Activated naive CD8-positive, alpha-beta T cell treated with anti-CD3 and anti-CD28 coated beads for 36 hours (primary cell): ENCODE data around the gene CACNA1B. TPM values are rescaled to one million over a fixed set of nuclear protein-coding genes. Genes with fewer than 3 reads are reported as not detected.

Experiments
- DNase-seq: peaks from one replicate; pipeline ENCODE4 v3.0.0; 2021
- H3K27ac Mint-ChIP-seq: one replicate; pipeline ENCODE4 v1.8.0; 2022; ENCODE audit warnings: mild to moderate bottlenecking, moderate library complexity, mixed read lengths
- H3K27me3 Mint-ChIP-seq: one replicate; pipeline ENCODE4 v1.8.0; 2022; ENCODE audit warnings: mild to moderate bottlenecking, mixed read lengths
- H3K36me3 Mint-ChIP-seq: one replicate; pipeline ENCODE4 v1.8.0; 2021; ENCODE audit warnings: mild to moderate bottlenecking, mixed read lengths
- H3K4me1 Mint-ChIP-seq: one replicate; pipeline ENCODE4 v1.8.0; 2021; ENCODE audit warnings: mixed read lengths
- H3K4me3 Mint-ChIP-seq: one replicate; pipeline ENCODE4 v1.8.0; 2022; ENCODE audit warnings: mild to moderate bottlenecking, moderate library complexity, mixed read lengths
- H3K9me3 Mint-ChIP-seq: one replicate; pipeline ENCODE4 v1.8.0; 2022; ENCODE audit warnings: mixed read lengths
- total RNA-seq, 2 experiments: library from RNA; stranded (reverse); gene quantifications; one replicate each; pipeline ENCODE4 v1.2.3, GENCODE V29; 2021

Gene CACNA1B
- total RNA-seq, 2 experiments from 2014 or later: not detected

DNA sequence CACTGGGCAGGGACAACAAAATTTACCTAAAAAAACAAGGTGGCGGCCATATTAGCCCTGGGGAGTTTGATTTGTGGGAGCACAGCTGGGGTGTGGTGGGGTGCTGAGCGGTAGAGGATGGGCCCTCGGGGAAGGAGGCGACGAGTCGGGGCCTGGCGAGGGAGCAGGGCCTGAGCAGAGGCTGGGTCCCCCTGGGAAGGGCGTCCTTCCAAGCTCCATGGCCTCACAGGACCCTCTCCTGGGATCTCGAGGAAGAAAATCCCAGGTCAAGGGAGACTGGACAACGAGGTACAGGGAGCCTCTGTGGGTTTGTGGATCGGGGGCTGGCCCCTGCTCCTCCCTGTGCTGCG is 165.5 kb downstream of the CACNA1B start:
- Mint-ChIP-seq H3K4me1 (no peaks in the 10 kb centered on the region), H3K4me3 (no peak overlapping the region), H3K36me3 (no peaks in the 10 kb centered on the region), H3K27ac (no peak overlapping the region), H3K9me3 (no peaks in the 10 kb centered on the region), H3K27me3 (peaks cover 16% of the 10 kb centered on the region)
- DNase-seq: no peak

- Mint-ChIP-seq H3K4me1 (no peaks in the 10 kb centered on the region), H3K9me3 (no peaks in the 10 kb centered on the region)
Observed at GRCh38 chr9:138043411-138044345, 166.1 kb downstream of the CACNA1B start.

GRCh38 chr9:138044485-138045383 is 167.2 kb downstream of the CACNA1B start:
- Mint-ChIP-seq H3K4me1 (no peaks in the 10 kb centered on the region), H3K27me3 (peaks cover 8% of the 10 kb centered on the region), H3K9me3 (no peaks in the 10 kb centered on the region), H3K36me3 (no peaks in the 10 kb centered on the region), H3K4me3 (no peak overlapping the region), H3K27ac (no peak overlapping the region)
- DNase-seq: no peak

More at GRCh38 chr9:138043411-138044345, 166.1 kb downstream of the CACNA1B start:
- H3K27me3 Mint-ChIP-seq: peaks cover 10% of the 10 kb centered on the region
- H3K27ac Mint-ChIP-seq: no peak overlapping the region
- no peak overlapping the region for H3K4me3 Mint-ChIP-seq
- DNase-seq: no peak
- H3K36me3 Mint-ChIP-seq: no peaks in the 10 kb centered on the region

GRCh38 chr9:138045541-138046490 is 168.2 kb downstream of the CACNA1B start:
- Mint-ChIP-seq H3K27ac (no peak overlapping the region), H3K27me3 (peaks cover 8% of the 10 kb centered on the region), H3K4me1 (no peaks in the 10 kb centered on the region), H3K36me3 (no peaks in the 10 kb centered on the region), H3K9me3 (no peaks in the 10 kb centered on the region), H3K4me3 (no peak overlapping the region)
- no peak for DNase-seq

GRCh38 chr9:138046641-138047301 is 169.2 kb downstream of the CACNA1B start:
- Mint-ChIP-seq H3K4me3 (no peak overlapping the region), H3K9me3 (no peaks in the 10 kb centered on the region), H3K27ac (no peak overlapping the region), H3K4me1 (no peaks in the 10 kb centered on the region), H3K27me3 (peaks cover 16% of the 10 kb centered on the region), H3K36me3 (no peaks in the 10 kb centered on the region)
- no peak for DNase-seq

DNA sequence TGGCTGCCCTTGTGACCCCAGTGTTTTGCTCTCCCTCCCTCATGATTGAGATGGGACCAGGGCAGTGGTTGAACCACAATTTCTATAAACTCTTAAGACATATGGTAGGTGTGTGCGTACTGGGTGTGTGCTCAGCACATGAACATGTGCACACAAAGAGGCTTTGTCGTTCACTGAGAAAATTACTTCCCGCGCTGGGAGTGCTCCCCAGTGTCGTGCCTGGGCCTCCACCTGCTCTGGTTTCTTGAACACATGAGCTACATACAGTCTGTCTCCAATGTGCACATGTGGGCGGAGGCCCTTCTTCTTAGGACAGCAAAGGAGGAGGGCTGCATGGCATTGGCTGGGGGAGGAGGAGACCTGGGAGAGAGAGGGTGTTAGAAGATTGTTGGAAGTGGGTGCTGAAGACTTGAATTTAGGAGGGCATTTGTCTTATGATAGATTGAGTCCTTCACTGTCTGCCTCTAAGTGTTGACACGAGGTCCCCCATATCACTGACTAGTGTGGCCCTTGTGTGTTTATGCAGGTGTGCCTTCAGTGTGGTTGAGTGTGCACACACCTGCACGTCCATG is 170.0 kb downstream of the CACNA1B start:
- peaks cover 18% of the 10 kb centered on the region for H3K27me3 Mint-ChIP-seq
- no peak for DNase-seq

DNA sequence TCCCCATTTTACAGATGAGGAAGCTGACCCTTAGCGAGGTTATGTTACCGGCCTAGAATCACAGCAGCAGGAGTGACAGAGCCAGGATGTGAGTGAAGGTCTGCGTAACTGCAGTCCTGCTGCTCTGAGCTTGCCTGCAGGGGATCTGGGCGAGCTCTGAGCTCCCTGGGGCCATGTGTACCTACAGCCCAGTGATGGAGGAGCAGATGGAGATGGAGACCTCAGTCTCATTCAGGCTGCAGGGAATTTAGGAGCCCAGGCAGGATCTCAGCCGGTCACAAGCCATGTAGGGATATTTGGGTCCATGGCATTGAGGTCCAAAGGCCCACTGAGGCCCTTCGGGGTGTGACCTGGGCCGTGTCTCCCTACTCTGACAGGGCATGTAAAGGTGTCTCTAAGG is 170.6 kb downstream of the CACNA1B start:
- DNase-seq: no peak
- Mint-ChIP-seq H3K9me3 (no peaks in the 10 kb centered on the region), H3K27me3 (peaks cover 15% of the 10 kb centered on the region), H3K27ac (no peak overlapping the region), H3K36me3 (no peaks in the 10 kb centered on the region), H3K4me3 (no peak overlapping the region), H3K4me1 (no peaks in the 10 kb centered on the region)

More for the DNA sequence above, 170.0 kb downstream of the CACNA1B start:
- Mint-ChIP-seq H3K4me1 (no peaks in the 10 kb centered on the region), H3K27ac (no peak overlapping the region), H3K9me3 (no peaks in the 10 kb centered on the region), H3K4me3 (no peak overlapping the region), H3K36me3 (no peaks in the 10 kb centered on the region)

DNA sequence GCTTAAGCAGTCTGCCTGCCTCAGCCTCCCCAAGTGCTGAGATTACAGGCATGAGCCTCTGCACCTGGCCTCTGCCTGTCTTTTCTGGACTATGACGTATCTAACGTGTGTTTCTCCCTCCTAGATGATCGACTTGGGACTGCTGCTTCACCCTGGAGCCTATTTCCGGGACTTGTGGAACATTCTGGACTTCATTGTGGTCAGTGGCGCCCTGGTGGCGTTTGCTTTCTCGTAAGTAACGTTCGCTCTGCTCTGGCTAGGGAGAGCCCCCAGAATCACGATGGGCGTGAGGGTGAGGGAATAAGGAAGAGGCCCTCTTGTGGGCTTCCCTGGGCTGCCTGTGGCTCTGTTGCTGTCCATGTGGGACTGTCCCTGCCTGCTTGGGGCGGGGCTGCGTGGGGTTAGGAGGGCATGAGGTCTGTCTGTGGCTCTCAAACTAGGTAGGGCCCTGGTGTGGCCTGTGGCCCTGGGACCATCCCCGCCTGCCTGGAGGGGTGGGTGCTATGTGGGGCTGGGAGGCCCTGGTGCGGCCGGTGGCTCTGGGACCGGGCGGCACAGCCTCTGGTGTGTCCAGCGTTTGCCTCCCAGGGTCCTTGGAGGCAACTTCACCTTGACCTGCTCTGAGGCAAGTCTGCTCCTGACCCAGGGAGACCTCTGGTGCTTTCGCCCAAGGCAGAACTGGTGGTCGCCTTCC is 171.7 kb downstream of the CACNA1B start:
- Mint-ChIP-seq H3K27me3 (peaks cover 18% of the 10 kb centered on the region), H3K9me3 (no peaks in the 10 kb centered on the region), H3K36me3 (no peaks in the 10 kb centered on the region), H3K4me1 (no peaks in the 10 kb centered on the region), H3K27ac (no peak overlapping the region), H3K4me3 (no peak overlapping the region)
- no peak for DNase-seq

- H3K36me3 Mint-ChIP-seq: no peaks in the 10 kb centered on the region
- no peaks in the 10 kb centered on the region for H3K9me3 Mint-ChIP-seq
- no peaks in the 10 kb centered on the region for H3K4me1 Mint-ChIP-seq
- H3K27ac Mint-ChIP-seq: no peak overlapping the region
- H3K4me3 Mint-ChIP-seq: no peak overlapping the region
- no peak for DNase-seq
- H3K27me3 Mint-ChIP-seq: peaks cover 17% of the 10 kb centered on the region
Observed at GRCh38 chr9:138049779-138050471, 172.3 kb downstream of the CACNA1B start.

GRCh38 chr9:138050472-138051330 is 173.1 kb downstream of the CACNA1B start:
- no peak overlapping the region for H3K4me3 Mint-ChIP-seq
- DNase-seq: no peak
- no peaks in the 10 kb centered on the region for H3K9me3 Mint-ChIP-seq
- H3K4me1 Mint-ChIP-seq: no peaks in the 10 kb centered on the region
- no peaks in the 10 kb centered on the region for H3K36me3 Mint-ChIP-seq
- peaks cover 14% of the 10 kb centered on the region for H3K27me3 Mint-ChIP-seq
- H3K27ac Mint-ChIP-seq: no peak overlapping the region

DNA sequence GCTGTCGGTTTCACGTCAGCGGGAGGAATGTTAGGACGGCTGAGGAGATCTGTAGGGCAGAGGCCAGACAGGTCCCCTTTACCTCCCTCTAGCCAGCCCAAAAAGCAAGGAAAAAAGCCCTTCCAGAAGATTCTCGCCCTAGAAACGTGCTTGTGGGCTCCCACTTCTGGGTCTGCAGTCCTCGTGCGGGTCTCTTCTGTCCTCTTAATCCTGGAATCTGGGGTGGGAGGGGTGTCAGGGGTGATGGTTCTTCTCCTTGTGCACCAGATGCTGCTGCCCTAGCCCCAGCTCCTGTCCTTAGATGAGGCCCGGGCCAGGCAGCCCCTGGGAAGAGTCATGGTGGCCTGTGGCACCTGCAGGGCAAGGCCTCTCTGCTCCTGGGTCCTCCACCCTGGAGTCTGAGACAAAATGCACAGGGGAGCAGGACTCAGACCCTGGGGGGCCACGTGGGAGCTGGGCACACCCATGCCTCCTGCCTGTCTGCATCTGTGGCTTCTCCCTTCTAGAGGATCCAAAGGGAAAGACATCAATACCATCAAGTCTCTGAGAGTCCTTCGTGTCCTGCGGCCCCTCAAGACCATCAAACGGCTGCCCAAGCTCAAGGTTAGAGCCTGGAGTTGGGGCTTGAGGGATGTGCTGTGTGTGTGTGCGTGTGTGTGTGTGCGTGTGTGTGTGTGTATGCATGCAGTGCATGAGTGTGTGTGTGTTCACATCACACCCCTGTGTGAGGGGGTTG is 174.2 kb downstream of the CACNA1B start:
- Mint-ChIP-seq H3K4me1 (no peaks in the 10 kb centered on the region), H3K36me3 (no peaks in the 10 kb centered on the region), H3K27ac (no peak overlapping the region), H3K4me3 (no peak overlapping the region), H3K9me3 (no peaks in the 10 kb centered on the region), H3K27me3 (peaks cover 14% of the 10 kb centered on the region)
- no peak for DNase-seq

- H3K4me1 Mint-ChIP-seq: no peaks in the 10 kb centered on the region
- H3K4me3 Mint-ChIP-seq: no peak overlapping the region
- DNase-seq: no peak
- no peak overlapping the region for H3K27ac Mint-ChIP-seq
- H3K36me3 Mint-ChIP-seq: no peaks in the 10 kb centered on the region
- no peaks in the 10 kb centered on the region for H3K9me3 Mint-ChIP-seq
- H3K27me3 Mint-ChIP-seq: peaks cover 14% of the 10 kb centered on the region
Observed at GRCh38 chr9:138052322-138052615, 174.7 kb downstream of the CACNA1B start.
